HK-2 (cell line): ENCODE results near the gene GALNT7.

Source experiments
- DNase-seq: peaks from one replicate; pipeline ENCODE4 v3.0.0-alpha.2; 2018; ENCODE audit not compliant: unreplicated experiment

GALNT7 gene

GRCh38 chr4:173301518-173302201 lies 133.0 kb downstream of the GALNT7 start:
- no peak for DNase-seq

GRCh38 chr4:173307778-173308177 lies 139.2 kb downstream of the GALNT7 start:
- DNase-seq = no peak

- no peak for DNase-seq
These were observed 142.8 kb downstream of the GALNT7 start for GRCh38 chr4:173311368-173311767.

GRCh38 chr4:173314715-173315114 lies 146.1 kb downstream of the GALNT7 start:
- DNase-seq = no peak

GRCh38 chr4:173316060-173316459 lies 147.4 kb downstream of the GALNT7 start:
- DNase-seq = no peak

GRCh38 chr4:173317004-173317403 lies 148.4 kb downstream of the GALNT7 start:
- no peak for DNase-seq

- DNase-seq = no peak
These were observed 149.6 kb downstream of the GALNT7 start for GRCh38 chr4:173318240-173318639.

- no peak for DNase-seq
These were observed 150.1 kb downstream of the GALNT7 start for GRCh38 chr4:173318648-173319211.

- no peak for DNase-seq
These were observed 151.1 kb downstream of the GALNT7 start for GRCh38 chr4:173319696-173320095.

- DNase-seq = no peak
These were observed 156.6 kb downstream of the GALNT7 start for GRCh38 chr4:173325007-173325736.

- DNase-seq = no peak
These were observed 159.8 kb downstream of the GALNT7 start for GRCh38 chr4:173328236-173328901.

GRCh38 chr4:173330590-173330989 lies 162.0 kb downstream of the GALNT7 start:
- DNase-seq = no peak

- no peak for DNase-seq
These were observed 163.4 kb downstream of the GALNT7 start for GRCh38 chr4:173332021-173332487.

- no peak for DNase-seq
These were observed 164.5 kb downstream of the GALNT7 start for GRCh38 chr4:173332963-173333657.

- DNase-seq = peak; percentile 55
These were observed 165.1 kb downstream of the GALNT7 start for GRCh38 chr4:173333658-173334084.

- DNase-seq = peak; percentile 100
These were observed 165.7 kb downstream of the GALNT7 start, which contains the start of gene HMGB2 for GRCh38 chr4:173334085-173334890. TSS of gene HMGB2 (minus strand) at chr4:173334358. CDS start at chr4:173333649, 709 bp downstream.

- DNase-seq = peak; percentile 86
These were observed 166.5 kb downstream of the GALNT7 start for GRCh38 chr4:173334891-173335752.

- no peak for DNase-seq
These were observed 168.9 kb downstream of the GALNT7 start for GRCh38 chr4:173337463-173337862.

- no peak for DNase-seq
These were observed 175.3 kb downstream of the GALNT7 start for GRCh38 chr4:173343832-173344397.
